Measurements from ENCODE around the gene LGR4. TPM values are rescaled to one million over a fixed set of nuclear protein-coding genes. Genes with fewer than 3 reads are reported as not detected.

LGR4 gene
- total and polyA plus RNA-seq, 2 of the 13 experiments (the other 11 are each of a cell fraction or from before 2014, with no cell fraction given), result 42.1 to 68.7 TPM

DNA sequence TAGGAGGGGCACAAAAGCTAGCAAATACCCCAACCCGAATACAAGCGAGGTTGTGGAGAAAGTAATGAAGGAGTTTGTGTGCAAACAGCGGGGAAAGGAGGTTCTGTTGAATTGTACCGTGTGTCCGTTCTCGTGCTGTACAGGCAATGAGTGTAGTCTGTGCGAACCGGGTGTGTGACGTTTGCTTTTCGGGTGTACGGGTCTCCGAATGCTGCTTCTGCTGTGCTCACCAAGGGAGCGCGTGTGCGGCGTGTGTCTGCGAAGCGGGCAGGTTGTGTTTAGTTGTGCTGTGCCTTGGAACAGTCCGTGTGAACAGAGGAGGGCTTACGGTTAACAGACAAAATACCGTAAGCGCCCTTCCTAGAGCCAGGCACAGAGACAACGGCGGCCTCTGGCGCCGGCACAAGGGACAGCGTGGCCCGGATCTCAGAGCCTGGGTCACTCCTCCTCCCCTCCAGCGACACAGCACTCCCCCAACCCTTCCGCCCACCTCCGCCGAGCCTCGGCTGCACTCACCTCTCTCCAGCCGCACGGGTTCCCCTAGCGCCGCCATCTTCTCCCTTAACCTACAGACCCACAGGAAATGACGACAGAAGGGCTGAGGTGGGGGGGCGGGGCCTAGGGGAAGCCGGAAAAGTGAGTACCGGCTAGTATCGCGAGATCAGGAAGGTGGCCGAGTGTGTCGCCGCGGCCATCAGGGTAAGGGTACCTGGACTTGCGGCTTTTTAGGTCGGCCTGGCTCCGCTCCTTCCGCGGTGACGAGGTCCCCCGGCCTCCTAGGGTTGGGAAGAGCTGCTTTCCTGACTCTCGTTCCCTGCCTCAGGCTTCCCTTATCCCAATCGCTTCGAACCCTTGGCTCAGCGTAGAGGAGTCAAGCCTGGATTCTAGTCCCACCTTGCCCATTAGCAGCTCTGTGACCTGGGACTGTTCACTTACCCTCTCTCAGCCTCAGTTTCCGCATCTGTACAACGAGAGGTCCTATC lies 33.9 kb upstream of the LGR4 start, which contains the start of gene LIN7C (continued):
- TF ChIP-seq, protein P1, sequence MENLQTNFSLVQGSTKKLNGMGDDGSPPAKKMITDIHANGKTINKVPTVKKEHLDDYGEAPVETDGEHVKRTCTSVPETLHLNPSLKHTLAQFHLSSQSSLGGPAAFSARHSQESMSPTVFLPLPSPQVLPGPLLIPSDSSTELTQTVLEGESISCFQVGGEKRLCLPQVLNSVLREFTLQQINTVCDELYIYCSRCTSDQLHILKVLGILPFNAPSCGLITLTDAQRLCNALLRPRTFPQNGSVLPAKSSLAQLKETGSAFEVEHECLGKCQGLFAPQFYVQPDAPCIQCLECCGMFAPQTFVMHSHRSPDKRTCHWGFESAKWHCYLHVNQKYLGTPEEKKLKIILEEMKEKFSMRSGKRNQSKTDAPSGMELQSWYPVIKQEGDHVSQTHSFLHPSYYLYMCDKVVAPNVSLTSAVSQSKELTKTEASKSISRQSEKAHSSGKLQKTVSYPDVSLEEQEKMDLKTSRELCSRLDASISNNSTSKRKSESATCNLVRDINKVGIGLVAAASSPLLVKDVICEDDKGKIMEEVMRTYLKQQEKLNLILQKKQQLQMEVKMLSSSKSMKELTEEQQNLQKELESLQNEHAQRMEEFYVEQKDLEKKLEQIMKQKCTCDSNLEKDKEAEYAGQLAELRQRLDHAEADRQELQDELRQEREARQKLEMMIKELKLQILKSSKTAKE (CRISPR knock-in tag; IDR thresholded peaks at IDR 0.05; ENCODE audit: borderline replicate concordance), result no peak
- TF ChIP-seq CREB1 (IDR thresholded peaks at IDR 0.05), result peak; percentile 89
- peak; percentile 97 for TF ChIP-seq CREB1 (CRISPR knock-in tag; IDR thresholded peaks at IDR 0.05)
- TF ChIP-seq, protein P2, sequence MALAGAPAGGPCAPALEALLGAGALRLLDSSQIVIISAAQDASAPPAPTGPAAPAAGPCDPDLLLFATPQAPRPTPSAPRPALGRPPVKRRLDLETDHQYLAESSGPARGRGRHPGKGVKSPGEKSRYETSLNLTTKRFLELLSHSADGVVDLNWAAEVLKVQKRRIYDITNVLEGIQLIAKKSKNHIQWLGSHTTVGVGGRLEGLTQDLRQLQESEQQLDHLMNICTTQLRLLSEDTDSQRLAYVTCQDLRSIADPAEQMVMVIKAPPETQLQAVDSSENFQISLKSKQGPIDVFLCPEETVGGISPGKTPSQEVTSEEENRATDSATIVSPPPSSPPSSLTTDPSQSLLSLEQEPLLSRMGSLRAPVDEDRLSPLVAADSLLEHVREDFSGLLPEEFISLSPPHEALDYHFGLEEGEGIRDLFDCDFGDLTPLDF (CRISPR knock-in tag; IDR thresholded peaks at IDR 0.05), result no peak
- 0 out of 2 replicates have a peak, but pooled peaks have one; percentile 2 for TF ChIP-seq ARNTL (CRISPR knock-in tag; IDR thresholded peaks at IDR 0.05)
- TF ChIP-seq MAFG (CRISPR knock-in tag; IDR thresholded peaks at IDR 0.05), result no peak
- 0 out of 2 replicates have a peak, but pooled peaks have one; percentile 42 for TF ChIP-seq SATB2 (CRISPR knock-in tag; IDR thresholded peaks at IDR 0.05)
- no peak for TF ChIP-seq ZFP37 (CRISPR knock-in tag; IDR thresholded peaks at IDR 0.05; ENCODE audit: borderline replicate concordance)
- TF ChIP-seq FIP1L1 (IDR thresholded peaks at IDR 0.05; ENCODE audit: borderline replicate concordance, insufficient read depth, low read depth, low read length), result no peak
- TF ChIP-seq ZNF232 (CRISPR knock-in tag; IDR thresholded peaks at IDR 0.05; ENCODE audit: borderline replicate concordance), result 0 out of 2 replicates have a peak, but pooled peaks have one; percentile 51
- TF ChIP-seq SRSF9 (IDR thresholded peaks at IDR 0.05; ENCODE audit: borderline replicate concordance, insufficient read depth, low read depth, low read length, poor library complexity, severe bottlenecking), result no peak
- TF ChIP-seq ZEB1 (IDR thresholded peaks at IDR 0.05; ENCODE audit: insufficient replicate concordance, low read depth), result no peak
- TF ChIP-seq SALL2 (CRISPR knock-in tag; IDR thresholded peaks at IDR 0.05), result peak; percentile 54; the same call in 1 of the 2 replicates
- 0 out of 2 replicates have a peak, but pooled peaks have one; percentile 46 for TF ChIP-seq ZNF792 (CRISPR knock-in tag; IDR thresholded peaks at IDR 0.05)
- TF ChIP-seq, protein P3, sequence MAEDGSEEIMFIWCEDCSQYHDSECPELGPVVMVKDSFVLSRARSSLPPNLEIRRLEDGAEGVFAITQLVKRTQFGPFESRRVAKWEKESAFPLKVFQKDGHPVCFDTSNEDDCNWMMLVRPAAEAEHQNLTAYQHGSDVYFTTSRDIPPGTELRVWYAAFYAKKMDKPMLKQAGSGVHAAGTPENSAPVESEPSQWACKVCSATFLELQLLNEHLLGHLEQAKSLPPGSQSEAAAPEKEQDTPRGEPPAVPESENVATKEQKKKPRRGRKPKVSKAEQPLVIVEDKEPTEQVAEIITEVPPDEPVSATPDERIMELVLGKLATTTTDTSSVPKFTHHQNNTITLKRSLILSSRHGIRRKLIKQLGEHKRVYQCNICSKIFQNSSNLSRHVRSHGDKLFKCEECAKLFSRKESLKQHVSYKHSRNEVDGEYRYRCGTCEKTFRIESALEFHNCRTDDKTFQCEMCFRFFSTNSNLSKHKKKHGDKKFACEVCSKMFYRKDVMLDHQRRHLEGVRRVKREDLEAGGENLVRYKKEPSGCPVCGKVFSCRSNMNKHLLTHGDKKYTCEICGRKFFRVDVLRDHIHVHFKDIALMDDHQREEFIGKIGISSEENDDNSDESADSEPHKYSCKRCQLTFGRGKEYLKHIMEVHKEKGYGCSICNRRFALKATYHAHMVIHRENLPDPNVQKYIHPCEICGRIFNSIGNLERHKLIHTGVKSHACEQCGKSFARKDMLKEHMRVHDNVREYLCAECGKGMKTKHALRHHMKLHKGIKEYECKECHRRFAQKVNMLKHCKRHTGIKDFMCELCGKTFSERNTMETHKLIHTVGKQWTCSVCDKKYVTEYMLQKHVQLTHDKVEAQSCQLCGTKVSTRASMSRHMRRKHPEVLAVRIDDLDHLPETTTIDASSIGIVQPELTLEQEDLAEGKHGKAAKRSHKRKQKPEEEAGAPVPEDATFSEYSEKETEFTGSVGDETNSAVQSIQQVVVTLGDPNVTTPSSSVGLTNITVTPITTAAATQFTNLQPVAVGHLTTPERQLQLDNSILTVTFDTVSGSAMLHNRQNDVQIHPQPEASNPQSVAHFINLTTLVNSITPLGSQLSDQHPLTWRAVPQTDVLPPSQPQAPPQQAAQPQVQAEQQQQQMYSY (CRISPR knock-in tag; IDR thresholded peaks at IDR 0.05), result peak; percentile 20; the same call in 1 of the 2 replicates
- TF ChIP-seq, protein P4, sequence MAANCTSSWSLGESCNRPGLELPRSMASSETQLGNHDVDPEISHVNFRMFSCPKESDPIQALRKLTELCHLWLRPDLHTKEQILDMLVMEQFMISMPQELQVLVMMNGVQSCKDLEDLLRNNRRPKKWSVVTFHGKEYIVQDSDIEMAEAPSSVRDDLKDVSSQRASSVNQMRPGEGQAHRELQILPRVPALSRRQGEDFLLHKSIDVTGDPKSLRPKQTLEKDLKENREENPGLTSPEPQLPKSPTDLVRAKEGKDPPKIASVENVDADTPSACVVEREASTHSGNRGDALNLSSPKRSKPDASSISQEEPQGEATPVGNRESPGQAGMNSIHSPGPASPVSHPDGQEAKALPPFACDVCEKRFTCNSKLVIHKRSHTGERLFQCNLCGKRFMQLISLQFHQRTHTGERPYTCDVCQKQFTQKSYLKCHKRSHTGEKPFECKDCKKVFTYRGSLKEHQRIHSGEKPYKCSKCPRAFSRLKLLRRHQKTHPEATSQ (CRISPR knock-in tag; IDR thresholded peaks at IDR 0.05; ENCODE audit: borderline replicate concordance), result peak; percentile 92; the same call in 1 of the 2 replicates
- TF ChIP-seq, protein P5, sequence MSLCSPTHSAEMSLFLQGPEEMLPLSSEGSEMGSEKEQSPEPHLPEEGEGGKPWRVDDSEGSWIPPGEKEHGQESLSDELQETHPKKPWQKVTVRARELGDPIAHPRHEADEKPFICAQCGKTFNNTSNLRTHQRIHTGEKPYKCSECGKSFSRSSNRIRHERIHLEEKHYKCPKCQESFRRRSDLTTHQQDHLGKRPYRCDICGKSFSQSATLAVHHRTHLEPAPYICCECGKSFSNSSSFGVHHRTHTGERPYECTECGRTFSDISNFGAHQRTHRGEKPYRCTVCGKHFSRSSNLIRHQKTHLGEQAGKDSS (CRISPR knock-in tag; IDR thresholded peaks at IDR 0.05; ENCODE audit: borderline replicate concordance, low read depth), result peak; percentile 68
- TF ChIP-seq ZBTB42 (CRISPR knock-in tag; IDR thresholded peaks at IDR 0.05), result 0 out of 2 replicates have a peak, but pooled peaks have one; percentile 13

Measured in HepG2 (cell line).